GM12878 (cell line): Measurements from ENCODE around the gene NR3C1.

ENCODE experiments used
- GATAD2B ChIP-seq: fragments of 450-650 bp; conservative IDR thresholded peaks from 2 replicates; pipeline ENCODE4 v1.6.1; 2017; ENCODE audit warnings: low read depth, mild to moderate bottlenecking, moderate library complexity
- TF ChIP-seq, protein P1 (sequence below), 3 experiments: IDR thresholded peaks in 2 of 3; conservative IDR thresholded peaks in 1 of 3; 2 replicates each; pipeline ENCODE4 v1.5.1; 2011; ENCODE audit warnings: low read depth in 3 of 3, low read length in 3 of 3, mild to moderate bottlenecking in 3 of 3, control low read depth in 2 of 3, moderate library complexity in 2 of 3, inconsistent platforms in 1 of 3, mixed read lengths in 1 of 3; ENCODE audit not compliant: control insufficient read depth in 2 of 3, insufficient read depth in 1 of 3; ENCODE audit errors: extremely low read depth in 1 of 3

DNA sequence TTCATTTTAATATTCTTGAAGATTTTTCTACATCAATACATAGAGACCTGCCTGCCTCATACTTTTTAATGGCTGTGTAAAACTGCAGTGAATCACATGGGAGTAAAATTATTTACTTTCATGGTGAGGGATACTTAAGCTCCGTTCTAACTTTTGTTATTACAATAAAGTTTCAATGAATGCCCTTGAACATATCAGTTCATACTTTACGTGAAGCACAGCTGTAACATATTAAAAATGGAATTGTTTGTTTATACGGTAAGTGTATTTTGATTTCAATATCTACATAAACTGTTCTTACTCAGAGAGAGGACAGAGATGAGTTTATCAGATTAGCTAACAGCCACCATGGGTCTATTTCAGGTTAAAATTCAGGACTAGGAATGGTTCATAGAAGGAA, 155.1 kb downstream of the NR3C1 start:
- TF ChIP-seq, protein P1, sequence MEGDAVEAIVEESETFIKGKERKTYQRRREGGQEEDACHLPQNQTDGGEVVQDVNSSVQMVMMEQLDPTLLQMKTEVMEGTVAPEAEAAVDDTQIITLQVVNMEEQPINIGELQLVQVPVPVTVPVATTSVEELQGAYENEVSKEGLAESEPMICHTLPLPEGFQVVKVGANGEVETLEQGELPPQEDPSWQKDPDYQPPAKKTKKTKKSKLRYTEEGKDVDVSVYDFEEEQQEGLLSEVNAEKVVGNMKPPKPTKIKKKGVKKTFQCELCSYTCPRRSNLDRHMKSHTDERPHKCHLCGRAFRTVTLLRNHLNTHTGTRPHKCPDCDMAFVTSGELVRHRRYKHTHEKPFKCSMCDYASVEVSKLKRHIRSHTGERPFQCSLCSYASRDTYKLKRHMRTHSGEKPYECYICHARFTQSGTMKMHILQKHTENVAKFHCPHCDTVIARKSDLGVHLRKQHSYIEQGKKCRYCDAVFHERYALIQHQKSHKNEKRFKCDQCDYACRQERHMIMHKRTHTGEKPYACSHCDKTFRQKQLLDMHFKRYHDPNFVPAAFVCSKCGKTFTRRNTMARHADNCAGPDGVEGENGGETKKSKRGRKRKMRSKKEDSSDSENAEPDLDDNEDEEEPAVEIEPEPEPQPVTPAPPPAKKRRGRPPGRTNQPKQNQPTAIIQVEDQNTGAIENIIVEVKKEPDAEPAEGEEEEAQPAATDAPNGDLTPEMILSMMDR (IDR thresholded peaks at IDR 0.05 in 2 of 3, conservative IDR thresholded peaks at IDR 0.05 in 1 of 3; ENCODE audit: control insufficient read depth in 2 of 3, extremely low read depth in 1 of 3, insufficient read depth in 1 of 3, low read depth in 3 of 3, low read length in 3 of 3) = no peak
- TF ChIP-seq GATAD2B = no peak
